Activated naive CD4-positive, alpha-beta T cell (primary cell): ENCODE results near the gene SUN3.

Source experiments
- DNase-seq, 4 experiments: peaks; one replicate each; lab custom pipeline; 2025; lab: John Stamatoyannopoulos, UW

SUN3 gene

GRCh38 chr7:47979145-47979831 lies 49.6 kb downstream of the SUN3 start, which contains the start of gene HUS1:
HUS1 (minus strand) TSS chr7:47979615; CDS start chr7:47979519, 96 bp downstream.
- peak; percentile 70 to 95 (median 86) for DNase-seq

DNA sequence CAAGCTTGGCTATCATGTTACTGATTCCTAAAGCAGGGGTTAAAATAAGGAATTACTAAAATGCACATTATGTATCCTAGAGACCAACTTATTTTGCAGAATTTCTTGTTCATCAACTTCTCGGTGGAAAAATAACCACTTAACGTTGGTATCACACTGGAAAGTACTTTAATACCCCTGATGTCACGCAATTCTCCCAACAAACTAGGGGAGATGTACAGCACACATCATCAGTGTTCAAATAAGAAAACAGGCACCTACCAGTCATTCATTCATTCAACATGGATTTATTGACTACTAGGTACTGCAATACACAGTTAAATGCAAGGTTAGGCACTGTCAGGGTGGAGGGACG lies 50.1 kb downstream of the SUN3 start:
- DNase-seq: no peak

GRCh38 chr7:47973739-47974138 lies 55.2 kb downstream of the SUN3 start:
- DNase-seq: no peak

- DNase-seq: no peak
Observed at GRCh38 chr7:47970761-47971160, 58.1 kb downstream of the SUN3 start.

GRCh38 chr7:47968847-47969774 lies 59.8 kb downstream of the SUN3 start:
- peak in 2 of 4 experiments; percentile 6 to 45 for DNase-seq

DNA sequence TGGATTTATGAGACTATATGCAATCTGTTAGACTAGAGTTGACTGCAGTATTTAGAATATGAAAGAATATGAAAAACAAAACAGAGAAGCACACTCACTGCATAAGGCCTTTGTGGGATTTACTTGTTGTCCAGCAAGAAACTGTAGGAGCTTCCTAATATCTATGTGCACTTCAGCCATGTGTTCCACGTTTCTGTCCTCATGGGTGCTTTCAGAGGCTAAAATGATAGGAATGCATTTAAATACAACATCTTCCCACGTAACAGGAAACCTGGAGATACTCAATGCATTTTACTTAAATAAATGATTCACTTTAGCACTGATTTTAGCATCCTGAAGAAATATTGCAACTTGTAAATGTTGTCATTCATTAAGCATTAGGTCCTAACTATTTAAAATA lies 61.2 kb downstream of the SUN3 start:
- no peak for DNase-seq

GRCh38 chr7:47967123-47967522 lies 61.8 kb downstream of the SUN3 start:
- no peak for DNase-seq

DNA sequence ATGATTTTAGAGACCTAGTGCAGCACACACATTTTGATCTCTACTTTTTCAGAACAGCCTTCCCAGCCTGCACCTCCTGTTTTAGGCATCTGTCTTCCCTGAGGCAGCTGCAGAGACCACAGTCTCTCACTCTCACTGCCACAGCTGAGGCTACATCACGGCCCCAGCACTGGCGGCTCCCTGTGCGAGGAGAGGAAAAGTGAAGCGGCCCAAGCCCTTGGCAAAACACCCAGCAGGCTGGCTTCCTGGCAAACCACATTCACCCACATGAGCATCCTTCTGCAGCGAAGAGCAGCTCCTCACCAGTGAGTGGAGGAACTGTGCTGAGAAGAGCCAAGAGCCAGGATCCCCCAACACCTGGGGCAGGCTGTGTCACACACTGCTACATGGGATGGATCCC lies 63.5 kb downstream of the SUN3 start:
- DNase-seq: no peak

GRCh38 chr7:47962262-47962661 lies 66.6 kb downstream of the SUN3 start:
- DNase-seq: no peak

- no peak for DNase-seq
Observed at GRCh38 chr7:47957156-47957555, 71.8 kb downstream of the SUN3 start.

DNA sequence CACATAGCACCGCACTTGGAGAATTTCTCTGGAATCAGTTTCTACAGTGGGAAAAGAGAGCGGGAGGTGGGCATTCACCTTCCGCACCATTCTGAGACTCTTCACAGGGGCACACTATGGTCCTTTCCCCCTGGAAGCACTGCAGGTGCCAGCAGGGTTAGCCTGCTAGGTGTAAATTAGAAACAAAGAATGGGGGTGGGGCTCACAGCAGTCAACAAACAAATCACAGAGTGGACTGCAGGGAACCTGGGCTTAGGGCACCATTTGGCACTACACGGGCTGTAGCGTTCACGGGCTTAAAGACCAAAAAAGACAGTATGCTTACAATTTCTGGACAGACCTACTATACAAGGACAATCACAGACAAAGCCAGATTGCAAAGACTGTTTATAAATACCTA lies 72.7 kb downstream of the SUN3 start:
- DNase-seq: no peak

DNA sequence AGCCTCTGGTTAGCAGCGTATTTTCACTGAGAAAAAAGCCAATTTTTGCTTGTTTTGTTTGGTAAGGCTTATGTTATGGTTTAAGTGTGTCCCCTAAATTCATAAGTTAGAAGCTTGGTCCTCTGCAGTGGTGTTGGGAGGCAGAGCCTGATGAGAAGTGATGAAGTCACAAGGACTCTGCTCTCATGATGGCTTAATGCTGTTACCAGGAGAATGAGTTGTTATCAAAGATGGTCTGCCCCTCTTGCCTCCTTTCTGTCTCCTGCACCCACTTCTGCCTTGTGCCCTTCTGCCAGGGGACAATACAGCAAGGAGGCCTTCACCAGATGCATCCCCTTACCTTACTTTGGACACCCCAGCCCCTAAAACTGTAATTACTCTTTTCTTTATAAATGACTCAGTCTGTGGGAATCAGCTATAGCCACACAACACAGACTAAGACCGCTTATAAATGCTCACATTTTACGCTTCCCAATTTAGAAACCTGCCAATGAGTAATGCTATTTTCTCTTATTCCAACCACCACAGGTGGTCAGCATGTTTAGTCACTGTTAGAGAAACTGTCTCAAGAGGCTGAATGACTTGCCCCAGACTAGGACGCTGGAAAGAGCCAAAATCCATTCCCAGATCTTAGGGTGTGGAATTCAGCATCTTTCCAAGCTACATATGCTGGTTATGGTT lies 74.5 kb downstream of the SUN3 start:
- DNase-seq: no peak

- no peak for DNase-seq
Observed at GRCh38 chr7:47953822-47954221, 75.1 kb downstream of the SUN3 start.

GRCh38 chr7:47952224-47952623 lies 76.7 kb downstream of the SUN3 start:
- no peak for DNase-seq

- DNase-seq: no peak
Observed at GRCh38 chr7:47951374-47951773, 77.5 kb downstream of the SUN3 start.

DNA sequence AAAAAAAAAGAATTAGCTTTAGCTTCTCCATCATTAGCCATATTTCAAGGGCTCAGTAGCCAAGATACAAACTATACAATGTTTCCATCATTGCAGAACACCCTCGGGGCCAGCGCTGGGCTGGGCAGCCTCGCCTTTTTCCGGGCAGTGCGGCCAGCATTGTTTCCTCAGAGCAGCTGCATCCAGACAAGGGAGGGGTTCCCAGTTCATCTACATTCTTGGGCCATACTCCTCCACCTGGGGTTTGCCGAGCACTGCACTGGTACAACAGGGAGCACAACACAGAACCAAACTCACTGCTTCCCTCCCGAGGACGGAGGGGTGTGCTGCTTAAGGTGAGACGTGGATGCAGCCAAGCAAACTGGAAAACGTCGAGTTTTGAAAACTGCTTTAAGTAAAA lies 78.2 kb downstream of the SUN3 start:
- no peak for DNase-seq

- no peak for DNase-seq
Observed at GRCh38 chr7:47949703-47950102, 79.2 kb downstream of the SUN3 start.

- DNase-seq: no peak
Observed at GRCh38 chr7:47948141-47948790, 80.6 kb downstream of the SUN3 start, which contains the start of gene PKD1L1. PKD1L1 (minus strand) TSS chr7:47948466; CDS start chr7:47948440, 26 bp downstream.

- no peak for DNase-seq
Observed at GRCh38 chr7:47947355-47947749, 81.6 kb downstream of the SUN3 start.

GRCh38 chr7:47946581-47947354 lies 82.1 kb downstream of the SUN3 start:
- no peak for DNase-seq
